NT2/D1 (cell line): ENCODE measurements around the gene SURF2.
"Not testable (repeated sequence)": the region's sequence is repeated elsewhere in the genome, so short reads cannot be mapped to it uniquely, and the experiment has no call there.

Experiments used
- DNase-seq: peaks from one replicate; pipeline ENCODE4 v3.0.0-alpha.2; 2011; ENCODE audit warnings: low read depth, low spot score
- H3K27me3 ChIP-seq: 2 replicates; pipeline ENCODE4 v1.6.0; 2011; ENCODE audit warnings: mild to moderate bottlenecking; ENCODE audit not compliant: insufficient read length, insufficient read depth
- H3K36me3 ChIP-seq: 2 replicates; pipeline ENCODE4 v1.6.1; 2011; ENCODE audit warnings: mild to moderate bottlenecking, low read length, mixed read lengths; ENCODE audit not compliant: insufficient read depth, insufficient read length
- H3K4me1 ChIP-seq: 2 replicates; pipeline ENCODE4 v1.5.1; 2011; ENCODE audit not compliant: insufficient read depth, insufficient read length
- H3K4me3 ChIP-seq: 2 replicates; pipeline ENCODE4 v1.5.1; 2011; ENCODE audit warnings: low read depth; ENCODE audit not compliant: insufficient read length
- H3K9ac ChIP-seq: 2 replicates; pipeline ENCODE4 v1.6.0; 2011; ENCODE audit warnings: low read depth; ENCODE audit not compliant: insufficient read length
- H3K9me3 ChIP-seq: 2 replicates; pipeline ENCODE4 v1.5.1; 2011; ENCODE audit warnings: mild to moderate bottlenecking, low read length; ENCODE audit not compliant: insufficient read depth
- SUZ12 ChIP-seq: IDR thresholded peaks from 2 replicates; pipeline ENCODE4 v1.6.1; 2011; ENCODE audit not compliant: insufficient read length, insufficient read depth; ENCODE audit errors: extremely low read depth
- YY1 ChIP-seq: IDR thresholded peaks from 2 replicates; pipeline ENCODE4 v1.6.1; 2011; ENCODE audit not compliant: insufficient read length, insufficient read depth
- ZNF274 ChIP-seq: IDR thresholded peaks from 2 replicates; pipeline ENCODE4 v1.6.1; 2011; ENCODE audit warnings: mild to moderate bottlenecking, low read depth, low read length

The SURF2 gene

GRCh38 chr9:133389025-133389557 lies 32.7 kb downstream of the SURF2 start:
- no peaks in the 10 kb centered on the region for H3K27me3 ChIP-seq
- H3K4me1 ChIP-seq: no peaks in the 10 kb centered on the region
- H3K9ac ChIP-seq: no peak overlapping the region

GRCh38 chr9:133389562-133389961 lies 33.2 kb downstream of the SURF2 start:
- Histone ChIP-seq H3K9ac (no peak overlapping the region), H3K27me3 (no peaks in the 10 kb centered on the region), H3K4me3 (no peak overlapping the region), H3K9me3 (peaks cover 8% of the 10 kb centered on the region; the same call in 1 of the 2 replicates), H3K4me1 (peaks cover 2% of the 10 kb centered on the region), H3K36me3 (no peaks in the 10 kb centered on the region)
- no peak for DNase-seq
- no peak for TF ChIP-seq YY1
- no peak for TF ChIP-seq SUZ12
- no peak for TF ChIP-seq ZNF274

More at GRCh38 chr9:133389025-133389557, 32.7 kb downstream of the SURF2 start:
- no peak for DNase-seq
- Histone ChIP-seq H3K36me3 (no peaks in the 10 kb centered on the region), H3K9me3 (peaks cover 8% of the 10 kb centered on the region; the same call in 1 of the 2 replicates), H3K4me3 (no peak overlapping the region)
- no peak for TF ChIP-seq ZNF274
- TF ChIP-seq SUZ12: no peak
- no peak for TF ChIP-seq YY1

GRCh38 chr9:133390713-133391112 lies 34.4 kb downstream of the SURF2 start:
- no peak for DNase-seq
- no peak overlapping the region for H3K4me3 ChIP-seq
- no peaks in the 10 kb centered on the region for H3K27me3 ChIP-seq
- H3K4me1 ChIP-seq: peaks cover 4% of the 10 kb centered on the region
- H3K9ac ChIP-seq: no peak overlapping the region
- TF ChIP-seq YY1 (no peak), SUZ12 (no peak), ZNF274 (no peak)
- H3K36me3 ChIP-seq: no peaks in the 10 kb centered on the region
- peaks cover 8% of the 10 kb centered on the region; the same call in 1 of the 2 replicates for H3K9me3 ChIP-seq

- H3K4me3 ChIP-seq, DNase-seq, H3K9ac ChIP-seq, H3K36me3 ChIP-seq, H3K9me3 ChIP-seq, H3K4me1 ChIP-seq, H3K27me3 ChIP-seq: not testable (repeated sequence)
Measured at GRCh38 chr9:133391449-133391848, 35.1 kb downstream of the SURF2 start.

GRCh38 chr9:133392308-133392707 lies 36.0 kb downstream of the SURF2 start:
- not testable (repeated sequence) for DNase-seq, H3K4me3 ChIP-seq, H3K27me3 ChIP-seq, H3K36me3 ChIP-seq, H3K9ac ChIP-seq, H3K9me3 ChIP-seq, H3K4me1 ChIP-seq

GRCh38 chr9:133393399-133393798 lies 37.0 kb downstream of the SURF2 start:
- H3K9me3 ChIP-seq: peaks cover 8% of the 10 kb centered on the region; the same call in 1 of the 2 replicates
- DNase-seq: no peak
- H3K27me3 ChIP-seq: no peaks in the 10 kb centered on the region
- no peaks in the 10 kb centered on the region for H3K36me3 ChIP-seq
- H3K9ac ChIP-seq: no peak overlapping the region
- no peak overlapping the region for H3K4me3 ChIP-seq
- TF ChIP-seq YY1: no peak
- no peak for TF ChIP-seq SUZ12
- TF ChIP-seq ZNF274: no peak
- H3K4me1 ChIP-seq: peaks cover 4% of the 10 kb centered on the region

- H3K27me3 ChIP-seq: no peaks in the 10 kb centered on the region
Measured at GRCh38 chr9:133394687-133395271, 38.4 kb downstream of the SURF2 start.

GRCh38 chr9:133396952-133397351 lies 40.6 kb downstream of the SURF2 start:
- Histone ChIP-seq H3K9me3 (no peaks in the 10 kb centered on the region), H3K4me3 (no peak overlapping the region), H3K27me3 (no peaks in the 10 kb centered on the region), H3K36me3 (peaks cover 16% of the 10 kb centered on the region), H3K4me1 (peaks cover 4% of the 10 kb centered on the region), H3K9ac (no peak overlapping the region)
- DNase-seq: peak; percentile 23
- no peak for TF ChIP-seq YY1
- no peak for TF ChIP-seq ZNF274
- no peak for TF ChIP-seq SUZ12

More at GRCh38 chr9:133394687-133395271, 38.4 kb downstream of the SURF2 start:
- no peak for DNase-seq
- no peak overlapping the region for H3K4me3 ChIP-seq
- peaks cover 8% of the 10 kb centered on the region; the same call in 1 of the 2 replicates for H3K9me3 ChIP-seq
- no peak for TF ChIP-seq SUZ12
- no peak for TF ChIP-seq YY1
- no peak for TF ChIP-seq ZNF274
- H3K9ac ChIP-seq: no peak overlapping the region
- H3K4me1 ChIP-seq: peaks cover 4% of the 10 kb centered on the region
- H3K36me3 ChIP-seq: no peaks in the 10 kb centered on the region
